Neuronal stem cell (in vitro differentiated cells): ENCODE results near the gene UBALD2.
A peak's percentile ranks its signal among the peaks of the same experiment; 100 is the strongest.

ENCODE experiments used
- DNase-seq: peaks from one replicate; pipeline ENCODE4 v3.0.0-alpha.2; 2013; ENCODE audit warnings: low spot score
- H2AFZ ChIP-seq: one replicate; pipeline ENCODE4 v1.6.1; 2013; ENCODE audit warnings: mild to moderate bottlenecking, low read length, inconsistent platforms
- H2AK5ac ChIP-seq: 2 replicates; pipeline ENCODE4 v1.6.1; 2013; ENCODE audit warnings: low read depth, mild to moderate bottlenecking, inconsistent platforms, low read length, moderate library complexity, mixed read lengths
- H2BK120ac ChIP-seq: 2 replicates; pipeline ENCODE4 v1.6.1; 2013; ENCODE audit warnings: low read depth, mild to moderate bottlenecking, inconsistent platforms, low read length, moderate library complexity, mixed read lengths
- H2BK12ac ChIP-seq: one replicate; pipeline ENCODE4 v1.6.1; 2013; ENCODE audit warnings: low read length, inconsistent platforms
- H2BK15ac ChIP-seq: 2 replicates; pipeline ENCODE4 v1.6.1; 2013; ENCODE audit warnings: mild to moderate bottlenecking, low read length, inconsistent platforms, mixed read lengths
- H2BK5ac ChIP-seq: one replicate; pipeline ENCODE4 v1.6.1; 2013; ENCODE audit warnings: inconsistent platforms, mild to moderate bottlenecking, low read length, moderate library complexity
- H3K14ac ChIP-seq: one replicate; pipeline ENCODE4 v1.6.1; 2013; ENCODE audit warnings: low read length, inconsistent platforms
- H3K18ac ChIP-seq: 2 replicates; pipeline ENCODE4 v1.6.1; 2013; ENCODE audit warnings: low read length, inconsistent platforms
- H3K23ac ChIP-seq: 2 replicates; pipeline ENCODE4 v1.6.1; 2013; ENCODE audit warnings: low read depth, mild to moderate bottlenecking, mixed read lengths, low read length, inconsistent platforms; ENCODE audit not compliant: poor library complexity
- H3K27ac ChIP-seq: replicated peaks from 3 replicates; pipeline ENCODE4 v1.5.1; 2013; ENCODE audit warnings: low read length, inconsistent platforms
- H3K27me3 ChIP-seq, 3 experiments: 2 replicates each; pipeline ENCODE4 v1.6.1; 2013; ENCODE audit warnings: low read length in 3 of 3, mild to moderate bottlenecking in 2 of 3, inconsistent platforms in 1 of 3, low read depth in 1 of 3, mixed read lengths in 1 of 3, moderate library complexity in 1 of 3; ENCODE audit not compliant: control insufficient read depth in 3 of 3, insufficient read depth in 3 of 3
- H3K36me3 ChIP-seq, 2 donors: replicated peaks in 1 of 2; 2 replicates each; pipeline ENCODE4 v1.6.1; 2013; ENCODE audit warnings: low read length in 2 of 2; ENCODE audit not compliant: control insufficient read depth in 2 of 2, insufficient read depth in 2 of 2
- H3K4ac ChIP-seq: 2 replicates; pipeline ENCODE4 v1.6.1; 2013; ENCODE audit warnings: inconsistent platforms, mild to moderate bottlenecking, low read length, moderate library complexity
- H3K4me1 ChIP-seq, 2 donors: 1 replicate in 1 of 2; 2 replicates in 1 of 2; pipeline ENCODE4 v1.6.1; 2013; ENCODE audit warnings: low read length in 2 of 2, low read depth in 1 of 2; ENCODE audit not compliant: control insufficient read depth in 2 of 2, insufficient read depth in 1 of 2
- H3K4me2 ChIP-seq: one replicate; pipeline ENCODE4 v1.6.1; 2013; ENCODE audit warnings: mild to moderate bottlenecking, low read length, inconsistent platforms; ENCODE audit not compliant: insufficient read depth, poor library complexity, severe bottlenecking
- H3K4me3 ChIP-seq, 2 donors: 2 replicates each; pipeline ENCODE4 v1.5.1; 2013; ENCODE audit warnings: low read length in 2 of 2, mild to moderate bottlenecking in 2 of 2, inconsistent platforms in 1 of 2, moderate library complexity in 1 of 2
- H3K79me1 ChIP-seq: one replicate; pipeline ENCODE4 v1.6.1; 2013; ENCODE audit warnings: low read depth, mild to moderate bottlenecking, inconsistent platforms, low read length, moderate library complexity
- H3K9ac ChIP-seq: one replicate; pipeline ENCODE4 v1.6.1; 2013; ENCODE audit warnings: mild to moderate bottlenecking, low read depth, low read length, inconsistent platforms; ENCODE audit not compliant: poor library complexity
- H3K9me3 ChIP-seq, 2 donors: replicated peaks in 1 of 2; 2 replicates each; pipeline versions ENCODE3 to v1.6.1; 2013; ENCODE audit warnings: low read length in 2 of 2, mild to moderate bottlenecking in 2 of 2, inconsistent platforms in 1 of 2, low read depth in 1 of 2, mixed read lengths in 1 of 2, moderate library complexity in 1 of 2; ENCODE audit not compliant: control insufficient read depth in 2 of 2, insufficient read depth in 1 of 2
- H4K8ac ChIP-seq: one replicate; pipeline ENCODE4 v1.6.1; 2013; ENCODE audit warnings: low read depth, mild to moderate bottlenecking, inconsistent platforms, low read length, moderate library complexity
- H4K91ac ChIP-seq: one replicate; pipeline ENCODE4 v1.6.1; 2013; ENCODE audit warnings: low read length, low read depth, mild to moderate bottlenecking, inconsistent platforms; ENCODE audit not compliant: poor library complexity
- WGBS, 2 donors: extraction: QIAGEN DNeasy Blood & Tissue Kit; methylation state at CpG; one replicate each; pipeline ENCODE4 v1.1.7; 2013; ENCODE audit warnings: missing lambda C conversion rate in 2 of 2, mixed read lengths in 1 of 2; ENCODE audit not compliant: insufficient read length in 2 of 2, insufficient replicate concordance in 1 of 2; ENCODE audit errors: extremely low coverage in 2 of 2; 5-methylcytosine and 5-hydroxymethylcytosine counted together

UBALD2 gene

DNA sequence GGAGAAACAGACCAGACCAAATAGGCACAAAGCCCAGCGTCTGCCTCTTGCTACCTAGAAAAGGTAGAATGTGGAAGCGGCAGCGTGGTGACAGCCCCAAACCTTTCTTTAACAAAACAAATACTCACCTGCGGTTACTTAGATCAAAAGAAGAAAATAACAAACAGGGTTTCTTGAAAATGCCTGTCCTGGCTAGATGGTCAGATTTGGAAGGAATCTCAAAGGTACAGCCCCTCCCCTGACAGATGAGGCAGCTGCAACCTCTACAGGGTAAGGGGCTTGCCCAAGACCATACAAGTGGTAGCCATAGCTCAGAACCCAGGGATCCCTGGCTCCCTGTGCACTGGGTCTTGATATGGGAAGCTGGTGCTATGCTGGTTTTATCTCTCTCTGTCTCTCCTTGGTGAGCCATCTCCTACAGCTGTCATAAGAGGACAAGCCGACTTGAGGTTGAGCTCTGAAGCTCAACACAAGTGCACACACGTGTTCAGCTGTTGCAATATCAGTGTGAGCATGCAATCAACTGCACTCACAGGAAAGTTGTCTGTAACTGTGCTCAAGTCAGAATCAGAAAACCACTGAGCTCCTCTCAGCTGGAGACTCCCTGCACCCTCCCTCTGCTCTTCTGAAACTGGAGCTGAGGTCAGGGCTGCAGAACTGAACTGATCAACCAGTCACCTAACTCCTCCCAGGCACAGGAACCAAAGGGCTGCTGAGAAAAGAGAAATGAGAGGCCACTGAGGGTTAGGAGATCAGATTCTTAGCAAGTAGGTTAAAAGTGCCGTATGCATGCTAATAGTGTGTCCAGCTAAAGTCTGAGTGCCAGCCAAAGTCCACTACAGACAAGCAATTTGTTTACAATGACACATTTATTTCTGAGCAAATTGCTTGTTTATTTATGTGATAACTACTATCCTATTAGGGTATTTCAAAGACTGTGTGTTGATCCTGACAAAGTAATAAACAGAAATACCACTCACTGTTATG, 18.8 kb upstream of the UBALD2 start:
- DNase-seq: no peak
- Histone ChIP-seq H3K9me3 (no peaks in the 10 kb centered on the region), H3K18ac (no peak overlapping the region), H4K8ac (no peak overlapping the region), H3K9ac (no peak overlapping the region), H2AK5ac (no peak overlapping the region), H3K4me2 (no peak overlapping the region), H2BK15ac (no peak overlapping the region), H3K4ac (no peak overlapping the region), H3K27me3 (peaks cover 0 to 2% (median 0%) of the 10 kb centered on the region in 3 experiments), H3K4me1 (peaks cover 6 to 12% of the 10 kb centered on the region in 2 donors), H3K36me3 (no peaks in the 10 kb centered on the region), H4K91ac (no peak overlapping the region), H2BK12ac (no peak overlapping the region), H2BK5ac (no peak overlapping the region), H3K14ac (no peak overlapping the region), H2BK120ac (no peak overlapping the region), H3K4me3 (no peak overlapping the region), H3K27ac (no peak overlapping the region), H3K79me1 (no peaks in the 10 kb centered on the region), H3K23ac (no peak overlapping the region), H2AFZ (peak overlapping the region; percentile 47)
- WGBS, 2 donors: no CpG with 5 or more reads among the region's 7 CpGs

DNA sequence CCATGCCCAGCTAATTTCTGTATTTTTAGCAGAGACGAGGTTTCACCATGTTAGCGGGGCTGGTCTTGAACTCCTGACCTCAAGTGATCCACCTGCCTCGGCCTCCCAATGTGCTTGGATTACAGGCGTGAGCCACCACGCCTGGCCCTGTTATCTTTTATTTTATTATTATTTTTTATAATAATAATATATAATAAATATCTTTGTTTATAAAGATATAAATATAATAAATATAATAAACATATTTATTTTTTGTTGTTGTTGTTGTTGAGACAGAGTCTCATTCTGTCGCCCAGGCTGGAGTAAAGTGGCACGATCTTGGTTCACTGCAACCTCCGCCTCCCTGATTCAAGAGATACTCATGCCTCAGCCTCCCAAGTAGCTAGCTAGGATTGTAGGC, 17.8 kb upstream of the UBALD2 start:
- Histone ChIP-seq H3K36me3 (no peaks in the 10 kb centered on the region), H3K14ac (no peak overlapping the region), H3K4me3 (no peak overlapping the region), H3K9me3 (no peaks in the 10 kb centered on the region), H4K8ac (no peak overlapping the region), H3K4ac (no peak overlapping the region), H3K4me2 (no peak overlapping the region), H3K27me3 (no peaks in the 10 kb centered on the region), H3K79me1 (no peaks in the 10 kb centered on the region), H2BK120ac (no peak overlapping the region), H3K9ac (no peak overlapping the region), H2AFZ (no peak overlapping the region), H2AK5ac (no peak overlapping the region), H3K4me1 (peaks cover 6 to 16% of the 10 kb centered on the region in 2 donors), H3K23ac (no peak overlapping the region), H4K91ac (no peak overlapping the region), H2BK5ac (no peak overlapping the region), H2BK15ac (no peak overlapping the region), H3K27ac (no peak overlapping the region), H3K18ac (no peak overlapping the region), H2BK12ac (no peak overlapping the region)
- no CpG with 5 or more reads among the region's 8 CpGs for WGBS, 2 donors
- DNase-seq: no peak

- Histone ChIP-seq H3K4me3 (no peak overlapping the region), H3K9me3 (no peaks in the 10 kb centered on the region), H4K8ac (no peak overlapping the region), H3K14ac (no peak overlapping the region), H3K4me1 (peaks cover 6 to 20% of the 10 kb centered on the region in 2 donors), H2AK5ac (no peak overlapping the region), H3K4ac (no peak overlapping the region), H3K18ac (no peak overlapping the region), H2BK5ac (no peak overlapping the region), H2AFZ (no peak overlapping the region), H2BK15ac (no peak overlapping the region), H3K9ac (no peak overlapping the region), H3K27ac (no peak overlapping the region), H3K79me1 (no peaks in the 10 kb centered on the region), H3K36me3 (no peaks in the 10 kb centered on the region), H2BK120ac (no peak overlapping the region), H3K4me2 (no peak overlapping the region), H3K23ac (no peak overlapping the region), H2BK12ac (no peak overlapping the region), H3K27me3 (no peaks in the 10 kb centered on the region), H4K91ac (no peak overlapping the region)
- DNase-seq: no peak
- no CpG with 5 or more reads among the region's 11 CpGs for WGBS, 2 donors
These were observed 16.9 kb upstream of the UBALD2 start for GRCh38 chr17:76248013-76248782.

DNA sequence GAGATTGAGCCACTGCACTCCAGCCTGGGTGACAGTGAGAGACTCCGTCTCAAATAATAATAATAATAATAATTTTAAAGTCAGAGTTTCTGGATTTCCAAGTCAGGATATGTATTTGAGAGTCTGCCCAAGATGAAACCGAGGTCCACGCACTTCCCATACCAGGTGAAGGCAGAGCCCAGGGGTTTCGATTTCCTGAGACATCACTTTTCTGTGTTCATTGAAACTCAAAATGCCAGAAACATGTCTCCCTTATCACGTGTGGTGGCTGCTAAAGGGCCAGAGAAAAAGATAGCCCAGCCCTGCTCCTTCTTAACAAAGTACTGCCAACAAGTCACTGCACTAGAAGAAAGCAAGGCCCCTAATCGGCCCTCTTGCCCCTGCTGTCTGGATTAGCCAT, 15.0 kb upstream of the UBALD2 start:
- Histone ChIP-seq H3K4me2 (no peak overlapping the region), H2AK5ac (no peak overlapping the region), H3K4me1 (peaks cover 6 to 20% of the 10 kb centered on the region in 2 donors), H2BK5ac (no peak overlapping the region), H3K23ac (no peak overlapping the region), H3K4ac (no peak overlapping the region), H2BK120ac (no peak overlapping the region), H3K27ac (no peak overlapping the region), H3K36me3 (no peaks in the 10 kb centered on the region), H2BK12ac (no peak overlapping the region), H3K27me3 (no peaks in the 10 kb centered on the region), H3K14ac (no peak overlapping the region), H4K91ac (no peak overlapping the region), H3K4me3 (no peak overlapping the region), H2AFZ (no peak overlapping the region), H3K18ac (no peak overlapping the region), H4K8ac (no peak overlapping the region), H3K79me1 (no peaks in the 10 kb centered on the region), H3K9ac (no peak overlapping the region), H3K9me3 (no peaks in the 10 kb centered on the region), H2BK15ac (no peak overlapping the region)
- no peak for DNase-seq
- WGBS, 2 donors: no CpG with 5 or more reads among the region's 6 CpGs
